GM21529 (cell line): ENCODE results near the gene CFAP52.
"Not testable (repeated sequence)": the region's sequence is repeated elsewhere in the genome, so short reads cannot be mapped to it uniquely, and the experiment has no call there.

Source experiments
- ATAC-seq: cut with Tn5 transposase; IDR thresholded peaks from one replicate; pipeline ENCODE4 v1.9.1; 2021; ENCODE audit not compliant: unreplicated experiment

CFAP52 gene

DNA sequence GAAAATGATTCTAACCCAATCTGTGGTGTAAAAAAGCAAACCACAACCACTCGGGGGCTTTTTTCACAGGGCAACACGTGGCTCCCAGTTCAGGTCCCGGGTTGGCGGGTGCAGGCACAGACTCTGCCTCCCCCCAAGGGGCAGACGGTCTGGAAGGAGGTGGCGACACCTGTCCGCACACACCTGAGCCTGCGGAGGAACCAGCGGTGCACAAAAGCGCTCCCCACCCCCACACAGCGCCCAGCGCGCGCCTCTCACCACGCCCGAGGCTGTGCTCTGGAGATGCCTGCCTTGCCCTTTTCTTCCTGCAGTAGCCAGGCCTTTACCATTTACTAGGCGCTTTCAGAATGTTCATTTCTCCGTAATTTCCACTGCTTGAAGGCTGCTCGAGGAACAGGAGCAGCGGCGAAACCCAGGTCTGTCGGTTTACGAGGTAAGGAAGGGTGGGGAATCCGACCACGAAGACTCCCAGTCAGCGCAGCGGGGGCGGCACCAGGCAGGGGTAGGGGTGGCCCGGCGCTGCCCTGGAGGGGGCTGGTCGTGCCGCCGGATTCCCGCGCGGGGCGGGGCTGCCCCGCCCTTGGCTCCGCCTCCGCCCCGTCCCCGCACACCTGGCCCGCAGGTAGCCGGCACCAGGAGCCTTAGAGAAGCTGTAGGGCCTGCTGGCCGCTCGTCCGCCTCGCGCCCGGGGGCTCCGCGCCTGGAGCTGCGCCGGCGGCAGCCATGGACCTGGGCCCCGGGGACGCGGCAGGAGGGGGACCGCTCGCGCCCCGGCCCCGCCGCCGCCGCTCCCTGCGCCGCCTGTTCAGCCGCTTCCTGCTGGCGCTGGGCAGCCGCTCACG lies 68.7 kb downstream of the CFAP52 start, which contains the start of gene USP43:
TSS of gene USP43 (plus strand) at position 608 of the 842 bp plus-strand sequence. CDS start at position 724, 116 bp downstream.
- no peak for ATAC-seq

- no peak for ATAC-seq
Observed at GRCh38 chr17:9645851-9646545, 69.6 kb downstream of the CFAP52 start.

DNA sequence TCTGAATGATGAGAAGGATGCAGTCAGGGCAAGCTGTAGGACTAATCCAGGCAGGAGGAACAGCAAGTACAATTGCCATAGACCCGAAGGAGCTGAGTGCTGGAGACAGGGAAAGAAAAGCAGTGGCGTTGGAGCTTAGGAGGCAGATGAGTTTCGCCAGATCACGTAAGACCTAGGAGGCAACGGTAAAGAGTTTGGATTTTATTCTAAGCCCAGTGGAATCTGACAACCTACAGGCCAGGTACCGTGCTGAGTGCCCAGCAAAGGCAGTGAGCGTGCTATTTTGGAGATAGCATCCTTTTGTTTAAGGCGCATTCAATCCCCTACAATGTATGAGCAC lies 70.1 kb downstream of the CFAP52 start:
- no peak for ATAC-seq

GRCh38 chr17:9647014-9647413 lies 70.6 kb downstream of the CFAP52 start:
- ATAC-seq, result no peak

GRCh38 chr17:9648521-9649110 lies 72.2 kb downstream of the CFAP52 start:
- ATAC-seq, result no peak

DNA sequence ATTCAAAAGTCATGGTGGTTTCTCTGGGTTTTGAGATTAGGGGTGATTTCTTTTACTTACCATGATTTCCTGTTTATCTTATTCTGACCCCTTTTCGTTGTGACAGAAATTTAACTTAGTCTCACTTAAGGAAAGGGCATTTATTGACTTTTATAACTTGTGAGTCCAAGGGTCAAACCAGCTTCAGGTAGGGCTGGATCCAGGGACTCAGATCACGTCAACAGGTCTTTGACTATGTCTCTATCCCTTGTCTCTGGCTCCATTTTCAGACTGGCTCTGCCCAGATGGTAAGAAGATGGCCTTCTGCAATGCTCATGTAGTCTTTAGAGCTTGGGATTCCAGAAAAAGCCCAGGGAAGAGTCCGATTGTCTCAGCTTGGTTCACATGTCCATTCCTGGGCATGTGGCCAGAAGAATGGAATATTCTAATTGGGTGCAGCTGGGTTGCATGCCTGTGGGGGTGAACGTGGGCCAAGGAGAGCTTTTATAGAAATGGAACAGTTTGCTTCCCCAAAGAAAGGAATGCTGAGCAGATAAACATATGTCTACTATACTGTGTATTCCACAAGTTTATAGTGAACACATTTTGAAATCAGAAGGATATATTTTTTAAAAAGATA lies 82.3 kb downstream of the CFAP52 start:
- ATAC-seq, result no peak

DNA sequence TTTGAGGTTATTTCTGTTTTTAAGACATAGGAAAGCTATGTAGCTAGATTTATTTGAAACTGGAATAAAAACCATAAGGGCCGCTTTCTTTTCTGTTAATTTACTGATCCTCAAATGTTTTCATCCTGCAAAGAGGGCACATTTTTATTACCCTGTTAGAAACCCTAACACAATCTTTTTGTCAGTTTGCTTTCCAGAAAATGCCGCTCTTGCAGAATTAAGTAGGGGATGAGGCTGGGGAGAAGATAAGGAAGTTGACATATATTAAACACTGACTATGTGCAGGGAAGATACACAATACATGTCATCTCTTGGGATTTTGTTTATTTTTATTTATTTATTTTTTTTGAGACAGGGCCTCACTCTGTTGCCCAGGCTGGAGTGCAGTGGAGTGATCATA lies 84.6 kb downstream of the CFAP52 start:
- no peak for ATAC-seq

DNA sequence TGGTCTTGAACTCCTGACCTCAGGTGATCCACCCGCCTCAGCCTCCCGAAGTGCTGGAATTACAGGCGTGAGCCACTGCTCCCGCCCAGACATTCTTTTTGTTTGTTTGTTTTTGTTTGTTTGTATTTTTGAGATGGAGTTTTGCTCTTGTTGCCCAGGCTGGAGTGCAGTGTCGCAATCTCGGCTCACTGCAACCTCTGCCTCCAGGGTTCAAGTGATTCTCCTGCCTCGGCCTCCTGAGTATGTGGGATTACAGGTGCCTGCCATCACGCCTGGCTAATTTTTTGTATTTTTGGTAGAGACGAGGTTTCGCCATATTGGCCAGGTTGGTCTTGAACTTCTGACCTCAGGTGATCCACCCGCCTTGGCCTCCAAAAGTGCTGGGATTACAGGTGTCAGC lies 87.1 kb downstream of the CFAP52 start:
- ATAC-seq, result not testable (repeated sequence)

GRCh38 chr17:9666461-9667050 lies 90.1 kb downstream of the CFAP52 start:
- no peak for ATAC-seq

DNA sequence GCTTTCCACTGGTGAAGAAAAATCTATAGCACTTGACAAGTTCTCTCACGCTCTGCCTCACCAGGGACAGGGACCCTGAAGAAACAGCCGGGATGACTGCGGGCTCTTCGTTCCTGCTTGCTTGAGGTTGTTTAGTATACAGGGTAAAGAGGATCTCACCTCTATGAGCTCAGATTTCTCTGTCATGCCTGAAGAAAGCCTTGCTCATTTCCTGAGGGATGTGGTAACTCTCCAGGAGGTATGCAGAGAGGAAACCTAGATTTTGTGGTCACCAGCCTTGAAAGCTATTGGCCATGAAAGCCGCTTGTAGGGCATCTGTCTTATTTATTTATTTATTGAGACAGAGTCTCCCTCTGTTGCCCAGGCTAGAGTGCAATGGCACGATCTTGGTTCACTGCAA lies 92.1 kb downstream of the CFAP52 start:
- ATAC-seq, result no peak

DNA sequence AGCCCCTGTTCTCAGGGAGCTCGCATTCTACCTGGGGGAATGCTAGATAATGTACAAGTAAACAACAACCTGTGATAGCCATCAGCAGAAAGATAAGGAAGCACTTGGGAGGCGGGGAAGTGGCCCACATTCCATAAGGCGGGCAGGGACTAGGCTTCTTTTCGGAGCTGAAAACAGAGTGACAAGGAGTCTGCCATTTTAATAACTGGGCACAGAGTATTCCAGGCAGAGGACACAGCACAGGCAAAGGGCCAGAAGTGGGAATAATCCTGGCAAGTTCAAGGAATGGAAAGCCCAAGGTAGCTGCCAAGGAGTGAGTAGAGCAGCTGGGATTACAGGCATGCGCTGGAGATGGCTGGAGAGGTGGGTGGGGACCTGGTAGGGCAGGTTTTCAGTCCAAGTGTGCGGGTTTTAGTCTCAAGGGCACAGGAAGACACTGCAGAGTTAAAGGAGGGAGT lies 93.1 kb downstream of the CFAP52 start:
- ATAC-seq, result no peak

DNA sequence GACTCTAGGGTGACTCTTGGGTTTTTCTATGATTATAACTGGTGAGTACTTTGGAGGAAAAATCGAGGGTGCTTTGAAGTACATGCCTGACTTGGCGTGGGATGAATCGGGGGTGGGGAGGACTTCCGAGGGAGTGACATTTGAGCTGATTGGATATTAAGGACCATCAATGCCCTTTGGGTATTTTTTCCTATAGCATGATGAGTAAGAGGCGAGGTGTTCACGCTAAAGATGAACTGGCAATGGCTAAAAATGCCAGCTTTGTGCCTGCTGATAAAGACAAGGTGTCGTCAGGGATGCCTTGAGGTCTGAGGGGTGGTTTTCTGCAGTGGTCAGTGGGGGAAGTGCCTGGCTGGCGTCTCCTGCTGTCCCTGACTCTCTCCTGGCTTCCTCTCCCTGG lies 94.2 kb downstream of the CFAP52 start:
- ATAC-seq, result no peak

- ATAC-seq, result no peak
Observed at GRCh38 chr17:9671559-9671958, 95.1 kb downstream of the CFAP52 start.

DNA sequence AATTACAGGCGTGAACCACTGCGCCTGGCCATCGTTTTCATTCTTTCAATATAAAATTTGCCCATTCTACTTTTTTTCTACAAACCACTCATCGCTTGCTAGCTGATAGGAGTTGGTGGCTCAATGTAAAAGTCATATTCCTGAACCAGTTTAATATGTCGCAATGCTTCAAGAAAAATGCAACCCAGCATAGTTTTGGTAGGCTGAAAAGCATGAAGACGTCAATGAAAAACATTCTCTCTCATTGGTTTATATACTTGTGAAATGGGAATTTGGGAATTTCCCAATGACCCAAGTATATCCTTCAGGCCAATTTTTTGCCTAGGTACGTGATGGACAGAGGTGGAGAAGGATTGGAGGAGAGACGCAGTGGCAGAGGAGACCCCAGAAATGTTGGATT lies 95.8 kb downstream of the CFAP52 start:
- ATAC-seq, result no peak

DNA sequence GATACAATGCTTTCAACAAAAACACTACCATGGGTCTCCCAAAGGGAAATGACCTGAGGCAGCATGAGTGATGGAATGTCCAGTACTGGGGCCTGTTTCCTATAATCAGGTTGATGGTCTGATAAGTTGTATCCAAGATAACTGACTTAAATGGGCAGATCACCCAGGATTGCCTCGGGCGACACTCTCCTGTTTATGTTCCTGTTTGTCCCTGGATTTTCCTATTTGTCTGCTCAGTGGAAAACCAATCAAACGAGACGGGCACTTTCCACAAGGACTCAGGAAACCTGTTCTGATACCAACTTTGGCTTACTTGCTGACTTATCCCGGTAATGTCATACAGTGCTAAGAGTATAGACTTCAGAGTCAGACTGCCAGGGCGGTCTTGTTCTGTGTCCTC lies 96.2 kb downstream of the CFAP52 start:
- no peak for ATAC-seq

GRCh38 chr17:9676084-9676483 lies 99.6 kb downstream of the CFAP52 start:
- ATAC-seq, result no peak

DNA sequence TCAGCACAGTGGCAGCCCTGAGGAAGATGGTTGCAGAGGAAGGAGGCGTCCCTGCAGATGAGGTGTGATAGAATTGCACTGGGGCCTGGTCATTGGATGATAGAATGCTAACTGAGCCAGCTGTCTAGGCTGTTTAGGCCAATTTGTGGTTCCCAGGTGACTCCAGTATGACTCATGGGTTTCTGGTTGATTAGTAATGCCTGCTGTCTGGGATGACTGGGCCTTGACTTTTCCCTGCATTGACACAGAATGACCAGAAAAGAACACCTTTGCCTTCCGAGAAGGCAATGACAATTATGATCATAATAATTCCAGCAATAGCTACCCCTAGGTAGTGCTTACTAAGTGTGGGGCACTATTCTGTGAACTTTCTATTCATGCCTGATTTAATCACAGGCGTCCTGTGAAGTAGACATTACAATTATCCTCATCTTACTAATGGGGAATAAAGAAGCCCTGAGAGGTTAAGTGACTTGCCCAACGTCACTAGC lies 100.4 kb downstream of the CFAP52 start:
- peak; percentile 72 for ATAC-seq

- ATAC-seq, result no peak
Observed at GRCh38 chr17:9677411-9677810, 101.0 kb downstream of the CFAP52 start.

GRCh38 chr17:9677896-9678295 lies 101.5 kb downstream of the CFAP52 start:
- no peak for ATAC-seq

DNA sequence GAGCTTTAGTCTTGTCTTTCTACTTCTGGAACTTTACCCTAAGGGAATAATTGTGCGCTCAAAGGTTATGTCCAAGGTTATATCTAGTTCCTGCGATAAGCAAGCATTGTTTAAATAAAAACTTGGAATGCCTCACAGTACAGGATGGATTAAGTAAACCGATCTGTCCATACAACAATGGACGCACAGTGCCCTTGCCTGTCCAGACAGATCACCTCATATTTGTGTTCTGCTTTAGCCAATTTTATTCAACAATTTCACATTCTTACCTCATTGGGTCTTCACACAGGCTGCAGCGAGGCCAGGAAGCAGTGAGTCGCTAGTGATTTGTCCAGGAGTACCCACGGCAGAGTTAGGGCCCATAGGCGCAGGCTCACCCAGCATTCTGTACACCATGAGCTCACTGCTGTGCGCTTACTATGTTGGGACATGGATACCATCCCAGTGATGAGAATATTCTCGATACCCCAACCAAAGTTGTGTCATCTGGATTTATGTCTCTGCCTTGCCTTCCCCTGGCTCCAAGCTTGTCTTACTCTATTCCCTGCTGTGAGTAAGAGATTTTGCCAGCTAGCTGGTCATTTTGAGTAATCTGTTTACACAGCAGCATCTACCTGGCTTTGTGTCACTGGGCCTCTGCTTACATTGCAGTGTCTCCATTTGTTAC lies 108.6 kb downstream of the CFAP52 start:
- ATAC-seq, result no peak
